ENCODE measurements around the gene NEGR1.

GRCh38 chr1:71738256-71738655, 544.1 kb downstream of the NEGR1 start:
- TF ChIP-seq SP1 (IDR thresholded peaks at IDR 0.05) (no peak), CTCF (IDR thresholded peaks at IDR 0.05; ENCODE audit: low read depth, low read length, missing input control) (no peak), REST (IDR thresholded peaks at IDR 0.05) (no peak), MAX (IDR thresholded peaks at IDR 0.05) (no peak), ATF3 (IDR thresholded peaks at IDR 0.05) (no peak), FOXA1 (IDR thresholded peaks at IDR 0.05) (no peak), TAF1 (conservative IDR thresholded peaks at IDR 0.05) (no peak), ZBTB33 (IDR thresholded peaks at IDR 0.05) (no peak), JUND (IDR thresholded peaks at IDR 0.05) (no peak), RAD21 (IDR thresholded peaks at IDR 0.05) (no peak)
